MM.1S (cell line): ENCODE results near the gene PIK3IP1.

Experiments
- EZH2phosphoT487 ChIP-seq: fragments of 300-600 bp; sonication (generic); IDR thresholded peaks from 2 replicates; pipeline ENCODE4 v1.6.1; 2018; ENCODE audit warnings: antibody characterized with exemption, low read length
- TF ChIP-seq, protein P1 (sequence below): fragments of 300-600 bp; sonication (generic); IDR thresholded peaks from 2 replicates; pipeline ENCODE4 v1.5.1; 2016; ENCODE audit warnings: antibody characterized with exemption, low read length, mixed read lengths

- TF ChIP-seq, protein P1, sequence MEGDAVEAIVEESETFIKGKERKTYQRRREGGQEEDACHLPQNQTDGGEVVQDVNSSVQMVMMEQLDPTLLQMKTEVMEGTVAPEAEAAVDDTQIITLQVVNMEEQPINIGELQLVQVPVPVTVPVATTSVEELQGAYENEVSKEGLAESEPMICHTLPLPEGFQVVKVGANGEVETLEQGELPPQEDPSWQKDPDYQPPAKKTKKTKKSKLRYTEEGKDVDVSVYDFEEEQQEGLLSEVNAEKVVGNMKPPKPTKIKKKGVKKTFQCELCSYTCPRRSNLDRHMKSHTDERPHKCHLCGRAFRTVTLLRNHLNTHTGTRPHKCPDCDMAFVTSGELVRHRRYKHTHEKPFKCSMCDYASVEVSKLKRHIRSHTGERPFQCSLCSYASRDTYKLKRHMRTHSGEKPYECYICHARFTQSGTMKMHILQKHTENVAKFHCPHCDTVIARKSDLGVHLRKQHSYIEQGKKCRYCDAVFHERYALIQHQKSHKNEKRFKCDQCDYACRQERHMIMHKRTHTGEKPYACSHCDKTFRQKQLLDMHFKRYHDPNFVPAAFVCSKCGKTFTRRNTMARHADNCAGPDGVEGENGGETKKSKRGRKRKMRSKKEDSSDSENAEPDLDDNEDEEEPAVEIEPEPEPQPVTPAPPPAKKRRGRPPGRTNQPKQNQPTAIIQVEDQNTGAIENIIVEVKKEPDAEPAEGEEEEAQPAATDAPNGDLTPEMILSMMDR: no peak
- TF ChIP-seq EZH2phosphoT487: no peak
Observed at GRCh38 chr22:31271026-31271425, 21.3 kb downstream of the PIK3IP1 start.
